ENCODE results near the gene HIBCH. TPM values are rescaled to one million over a fixed set of nuclear protein-coding genes. Genes with fewer than 3 reads are reported as not detected.

Gene HIBCH
- total and polyA plus RNA-seq, 2 donors from 2014 or later: 35.7 to 115 TPM

GRCh38 chr2:190357600-190357999 lies 38.0 kb upstream of the HIBCH start:
- intact Hi-C loops (cut with DNase I): no loop called here
- DNase-seq: no peak

GRCh38 chr2:190355968-190356644 lies 36.5 kb upstream of the HIBCH start:
- H3K4me1 ChIP-seq (ENCODE audit: control insufficient read depth in 2 of 3, insufficient read depth in 2 of 3, low read depth in 1 of 3, low read length in 3 of 3): peaks cover 0 to 10% (median 4%) of the 10 kb centered on the region in 3 donors
- no peak for TF ChIP-seq CTCF (IDR thresholded peaks at IDR 0.05; ENCODE audit: borderline replicate concordance, extremely low read depth, insufficient read depth)
- H3K9ac ChIP-seq (ENCODE audit: low read length in 3 of 3): no peak overlapping the region
- peak overlapping the region; percentile 3 to 56 for H3K27ac ChIP-seq (ENCODE audit: low read depth in 2 of 2, low read length in 2 of 2)
- intact Hi-C loops (cut with DNase I): no loop called here
- FAIRE-seq: no peak
- no peaks in the 10 kb centered on the region for H3K27me3 ChIP-seq (ENCODE audit: control insufficient read depth, insufficient read depth, low read length)
- no peaks in the 10 kb centered on the region for H3K36me3 ChIP-seq (ENCODE audit: control insufficient read depth in 2 of 3, insufficient read depth in 3 of 3, low read length in 3 of 3)
- peak in 1 of 5 donors; percentile 11 for DNase-seq
- H3K9me3 ChIP-seq (ENCODE audit: control insufficient read depth in 2 of 3, insufficient read depth in 1 of 3, low read length in 3 of 3): no peaks in the 10 kb centered on the region
- peak overlapping the region in 1 of 3 donors; percentile 5 for H3K4me3 ChIP-seq (ENCODE audit: low read length in 3 of 3)

More at GRCh38 chr2:190357600-190357999, 38.0 kb upstream of the HIBCH start:
- no peak overlapping the region for H3K4me3 ChIP-seq (ENCODE audit: low read length in 3 of 3)
- peaks cover 0 to 10% (median 4%) of the 10 kb centered on the region in 3 donors for H3K4me1 ChIP-seq (ENCODE audit: control insufficient read depth in 2 of 3, insufficient read depth in 2 of 3, low read depth in 1 of 3, low read length in 3 of 3)
- no peaks in the 10 kb centered on the region for H3K27me3 ChIP-seq (ENCODE audit: control insufficient read depth, insufficient read depth, low read length)
- FAIRE-seq: no peak
- H3K36me3 ChIP-seq (ENCODE audit: control insufficient read depth in 2 of 3, insufficient read depth in 3 of 3, low read length in 3 of 3): peaks cover 0 to 7% (median 0%) of the 10 kb centered on the region in 3 donors
- no peaks in the 10 kb centered on the region for H3K9me3 ChIP-seq (ENCODE audit: control insufficient read depth in 2 of 3, insufficient read depth in 1 of 3, low read length in 3 of 3)
- no peak overlapping the region for H3K9ac ChIP-seq (ENCODE audit: low read length in 3 of 3)
- H3K27ac ChIP-seq (ENCODE audit: low read depth in 2 of 2, low read length in 2 of 2): no peak overlapping the region
- TF ChIP-seq CTCF (IDR thresholded peaks at IDR 0.05; ENCODE audit: borderline replicate concordance, extremely low read depth, insufficient read depth): no peak

GRCh38 chr2:190354003-190354690 lies 34.5 kb upstream of the HIBCH start:
- no peak for FAIRE-seq

More at GRCh38 chr2:190354003-190354690, 34.5 kb upstream of the HIBCH start:
- Histone ChIP-seq H3K36me3 (ENCODE audit: control insufficient read depth in 2 of 3, insufficient read depth in 3 of 3, low read length in 3 of 3) (no peaks in the 10 kb centered on the region), H3K27ac (ENCODE audit: low read depth in 2 of 2, low read length in 2 of 2) (no peak overlapping the region), H3K27me3 (ENCODE audit: control insufficient read depth, insufficient read depth, low read length) (no peaks in the 10 kb centered on the region), H3K9ac (ENCODE audit: low read length in 3 of 3) (no peak overlapping the region), H3K4me3 (ENCODE audit: low read length in 3 of 3) (no peak overlapping the region), H3K4me1 (ENCODE audit: control insufficient read depth in 2 of 3, insufficient read depth in 2 of 3, low read depth in 1 of 3, low read length in 3 of 3) (peaks cover 0 to 6% (median 0%) of the 10 kb centered on the region in 3 donors), H3K9me3 (ENCODE audit: control insufficient read depth in 2 of 3, insufficient read depth in 1 of 3, low read length in 3 of 3) (no peaks in the 10 kb centered on the region)
- TF ChIP-seq CTCF (IDR thresholded peaks at IDR 0.05; ENCODE audit: borderline replicate concordance, extremely low read depth, insufficient read depth): no peak
- intact Hi-C loops (cut with DNase I): no loop called here
- DNase-seq: peak in 1 of 5 donors; percentile 17

Measured in kidney (tissue), 14 donors.